Dendritic cell treated with granulocyte-macrophage colony-stimulating factor and Interleukin-4, amounts not matched to agents 40 ng/mL and 50 ng/mL, for 4 days (primary cell): ENCODE data around the gene PDCD7.

Experiments
- H3K27ac Mint-ChIP-seq: one replicate; pipeline ENCODE4 v1.8.0; 2022; ENCODE audit warnings: mild to moderate bottlenecking, mixed read lengths
- H3K27me3 Mint-ChIP-seq: one replicate; pipeline ENCODE4 v1.8.0; 2022; ENCODE audit warnings: mild to moderate bottlenecking, mixed read lengths
- H3K36me3 Mint-ChIP-seq: one replicate; pipeline ENCODE4 v1.8.0; 2022; ENCODE audit warnings: low read depth, mixed read lengths
- H3K4me1 Mint-ChIP-seq: one replicate; pipeline ENCODE4 v1.8.0; 2022; ENCODE audit warnings: low read depth, mixed read lengths
- H3K4me3 Mint-ChIP-seq: one replicate; pipeline ENCODE4 v1.8.0; 2022; ENCODE audit warnings: mild to moderate bottlenecking, moderate library complexity, mixed read lengths
- H3K9me3 Mint-ChIP-seq: one replicate; pipeline ENCODE4 v1.8.0; 2022; ENCODE audit warnings: mixed read lengths
- intact Hi-C: fragments of 100-400 bp; cut with micrococcal nuclease; formaldehyde crosslinking; loops from one replicate; pipeline ENCODE4 v1.15.0; 2022

Gene PDCD7

DNA sequence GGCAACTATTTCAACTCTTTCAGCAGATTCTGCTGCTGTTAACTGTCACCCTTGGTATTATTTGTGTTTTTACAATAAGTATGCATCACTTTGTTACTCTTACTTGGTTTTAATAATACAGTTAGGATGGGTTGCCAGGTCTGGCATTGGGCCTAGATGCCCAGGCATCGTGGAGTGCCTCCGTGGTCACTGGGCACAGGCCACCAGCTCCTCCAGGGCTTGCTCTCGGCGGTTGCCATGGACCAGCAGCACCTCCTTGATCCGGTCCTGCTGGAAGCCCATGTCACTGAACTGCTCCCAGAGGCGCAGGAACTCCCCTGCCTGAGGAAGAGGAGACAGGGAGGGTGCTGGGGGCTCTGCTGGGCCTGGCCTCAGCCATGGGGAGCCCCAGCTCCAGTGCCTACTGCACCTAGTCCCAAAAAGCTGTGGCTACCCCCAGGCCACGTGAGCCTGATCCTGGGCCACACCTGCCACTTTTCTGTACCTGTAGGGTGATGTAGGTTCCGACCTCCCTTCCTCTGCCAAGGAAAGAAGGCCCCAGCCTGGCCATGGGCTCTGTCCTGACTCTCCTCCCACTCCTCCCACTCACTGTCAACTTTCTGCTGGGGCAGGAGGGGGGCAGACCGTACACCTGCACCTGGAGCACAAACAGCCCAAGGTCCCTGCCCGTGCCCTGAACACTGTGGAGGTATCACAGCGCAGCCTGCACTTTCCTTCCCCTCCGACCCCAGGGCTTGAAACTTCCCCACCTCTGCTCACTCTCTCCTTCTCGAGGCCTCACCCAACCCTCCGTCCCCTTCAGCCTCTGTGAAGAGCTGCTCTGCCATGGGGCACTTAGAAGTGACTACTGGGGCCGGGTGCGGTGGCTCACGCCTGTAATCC lies 40.5 kb downstream of the PDCD7 start:
- Mint-ChIP-seq H3K9me3 (no peaks in the 10 kb centered on the region), H3K4me3 (no peak overlapping the region), H3K4me1 (no peaks in the 10 kb centered on the region), H3K27ac (no peak overlapping the region), H3K36me3 (peaks cover 32% of the 10 kb centered on the region), H3K27me3 (no peaks in the 10 kb centered on the region)
- intact Hi-C loops, result no loop called here

DNA sequence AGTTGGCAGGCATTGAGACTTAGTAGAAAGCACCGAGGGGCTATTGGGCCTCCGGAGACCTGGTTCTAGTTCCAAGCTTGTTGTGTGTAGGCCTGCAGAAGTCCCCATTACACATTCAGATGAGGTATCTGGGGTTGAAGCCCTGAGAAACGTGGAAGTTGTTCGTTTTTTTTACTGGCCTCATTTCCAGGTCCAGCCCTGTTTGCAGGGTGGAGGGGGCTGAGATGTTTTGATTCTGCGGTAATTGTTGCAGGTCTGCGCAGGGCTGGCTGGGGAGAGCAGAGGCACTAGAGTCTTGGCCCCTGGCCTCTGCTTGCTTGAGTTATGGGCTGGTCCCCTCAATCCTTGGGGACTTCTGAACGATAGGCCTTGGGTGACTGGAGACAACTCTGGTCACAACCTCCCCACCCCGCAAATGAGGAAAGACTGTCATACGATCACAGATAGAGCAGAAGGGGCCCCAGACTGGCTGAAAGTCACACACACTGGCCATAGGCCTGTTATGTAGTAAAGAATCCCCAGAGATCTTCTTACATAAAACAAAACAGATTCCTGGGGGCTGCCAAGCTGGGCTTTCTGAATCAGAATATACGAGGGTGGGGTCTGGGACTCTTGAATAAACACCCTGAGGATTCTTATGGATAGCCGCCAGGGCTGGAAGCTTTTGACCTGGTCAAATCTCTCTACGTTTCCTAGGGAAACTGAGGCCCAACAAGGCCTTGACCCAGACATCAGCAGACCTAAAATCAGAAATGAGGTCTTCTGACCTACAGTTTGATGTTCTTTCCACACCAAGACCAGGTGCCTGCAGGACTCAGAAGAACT lies 41.5 kb downstream of the PDCD7 start:
- no peaks in the 10 kb centered on the region for H3K4me1 Mint-ChIP-seq
- intact Hi-C loops, result no loop called here

DNA sequence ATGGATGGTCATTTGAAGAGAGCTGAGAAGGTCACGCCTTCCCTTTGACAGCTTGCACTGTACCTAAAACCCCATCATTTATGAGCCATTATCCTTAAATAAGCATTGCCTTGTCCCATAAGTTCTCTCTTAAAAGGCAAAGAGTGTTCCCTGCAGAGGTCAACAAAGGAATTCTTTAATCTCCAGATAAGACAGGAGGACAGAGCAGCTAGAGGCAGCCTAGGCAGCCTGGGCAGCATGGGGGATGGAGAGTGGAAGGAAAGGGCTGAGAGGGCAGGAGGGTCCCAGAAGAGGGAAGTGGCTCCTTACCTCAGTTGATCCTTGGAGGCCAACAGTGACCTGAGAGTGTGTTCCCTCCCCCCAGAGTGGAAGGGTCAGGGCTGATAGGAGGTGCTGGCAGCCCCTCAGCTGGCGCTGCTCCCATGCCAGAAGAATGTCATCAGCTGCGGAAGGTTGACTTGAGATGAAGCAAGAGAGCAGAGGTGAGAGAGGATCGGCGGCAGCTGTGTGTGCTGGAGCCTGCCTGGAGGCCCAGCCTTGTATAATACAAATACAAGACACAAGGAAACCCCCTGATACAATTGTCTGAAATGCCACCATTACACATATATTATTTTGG lies 44.3 kb downstream of the PDCD7 start:
- Mint-ChIP-seq H3K4me3 (no peak overlapping the region), H3K27me3 (peaks cover 15% of the 10 kb centered on the region), H3K27ac (no peak overlapping the region), H3K36me3 (peaks cover 12% of the 10 kb centered on the region), H3K9me3 (no peaks in the 10 kb centered on the region), H3K4me1 (no peaks in the 10 kb centered on the region)
- intact Hi-C loops, result no loop called here

More for the DNA sequence above, 41.5 kb downstream of the PDCD7 start:
- Mint-ChIP-seq H3K27ac (no peak overlapping the region), H3K9me3 (no peaks in the 10 kb centered on the region), H3K36me3 (peaks cover 22% of the 10 kb centered on the region), H3K4me3 (no peak overlapping the region), H3K27me3 (peaks cover 4% of the 10 kb centered on the region)

DNA sequence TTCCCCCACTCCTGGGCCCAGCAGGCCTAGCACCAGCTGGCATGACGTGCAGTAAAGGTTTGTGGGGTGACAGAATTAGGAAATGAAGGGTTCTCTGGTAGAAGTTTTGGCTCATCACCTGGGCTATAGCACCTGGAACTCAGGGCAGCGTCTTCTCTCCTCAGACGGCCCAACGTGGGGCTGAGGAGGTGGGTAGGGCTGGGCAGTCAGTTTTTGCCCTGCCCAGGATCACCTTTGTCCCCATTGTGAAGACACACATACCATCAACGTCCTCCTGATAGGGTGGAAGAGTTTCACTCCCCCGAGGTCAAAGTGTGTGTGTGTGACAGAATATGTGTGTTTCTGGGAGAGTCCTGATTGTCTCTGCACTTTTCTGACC lies 45.0 kb downstream of the PDCD7 start:
- Mint-ChIP-seq H3K36me3 (peaks cover 8% of the 10 kb centered on the region), H3K27ac (no peak overlapping the region), H3K4me1 (no peaks in the 10 kb centered on the region), H3K27me3 (peaks cover 20% of the 10 kb centered on the region), H3K4me3 (no peak overlapping the region), H3K9me3 (no peaks in the 10 kb centered on the region)
- intact Hi-C loops, result no loop called here

DNA sequence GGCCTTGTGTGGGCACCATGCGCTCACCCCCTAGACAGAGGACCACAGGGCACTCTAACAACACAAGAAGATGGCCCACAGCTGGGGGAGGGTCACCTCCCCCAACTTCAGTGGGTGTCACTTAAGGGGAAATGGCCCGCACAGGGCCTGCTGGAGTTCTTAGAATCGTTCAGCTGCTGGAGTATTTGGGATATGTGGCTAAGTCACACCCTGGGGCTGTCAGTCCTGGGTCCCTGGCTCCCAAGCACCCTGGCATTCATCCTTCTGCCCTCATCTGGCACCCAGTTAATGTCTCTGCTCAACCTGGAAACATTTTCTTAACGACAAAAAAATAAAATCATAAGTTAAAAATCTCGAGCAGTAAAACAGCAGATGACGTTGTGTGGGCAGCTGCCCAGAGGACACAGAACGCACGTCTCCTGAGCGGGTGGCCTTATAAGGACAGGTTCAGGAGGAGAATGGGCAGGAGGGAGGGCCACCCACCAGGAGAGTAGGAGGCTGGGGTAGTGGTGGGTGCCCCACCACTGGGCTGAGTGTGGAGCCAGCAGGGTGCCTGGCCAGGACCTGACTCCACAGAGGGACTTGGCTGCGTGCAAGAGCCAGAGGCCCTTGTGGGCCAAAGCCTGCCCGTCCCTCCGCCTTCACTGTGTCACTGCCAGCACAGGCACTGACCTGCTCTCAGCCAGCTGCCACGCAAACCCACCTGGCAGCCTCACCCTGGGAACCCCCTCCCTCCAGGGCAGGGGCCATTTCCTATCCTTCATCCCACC lies 45.5 kb downstream of the PDCD7 start:
- Mint-ChIP-seq H3K4me1 (no peaks in the 10 kb centered on the region), H3K36me3 (peaks cover 2% of the 10 kb centered on the region), H3K9me3 (no peaks in the 10 kb centered on the region), H3K4me3 (no peak overlapping the region), H3K27ac (no peak overlapping the region), H3K27me3 (peaks cover 25% of the 10 kb centered on the region)
- intact Hi-C loops, result no loop called here

DNA sequence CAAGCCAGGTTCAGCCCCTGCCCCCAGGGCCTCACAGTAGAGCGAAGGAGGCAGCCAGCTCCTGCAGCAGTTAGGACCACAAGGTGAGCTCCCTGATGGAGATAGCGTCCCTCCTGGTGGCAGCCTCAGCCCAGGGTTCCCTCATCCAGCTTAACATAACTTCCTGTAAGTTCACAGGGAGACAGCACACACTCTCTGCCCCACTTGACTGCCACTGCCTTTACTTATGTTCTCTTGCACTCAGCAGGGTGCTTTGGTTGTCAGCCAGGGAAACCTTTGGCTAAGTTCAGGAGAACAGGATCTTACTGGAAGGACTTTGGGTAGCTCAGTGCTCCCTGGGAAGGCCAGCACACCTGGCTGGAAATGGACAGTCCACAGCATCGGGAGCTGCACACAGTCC lies 46.2 kb downstream of the PDCD7 start:
- Mint-ChIP-seq H3K9me3 (no peaks in the 10 kb centered on the region), H3K4me1 (peaks cover 6% of the 10 kb centered on the region), H3K36me3 (no peaks in the 10 kb centered on the region), H3K27ac (no peak overlapping the region), H3K4me3 (no peak overlapping the region), H3K27me3 (peaks cover 31% of the 10 kb centered on the region)
- intact Hi-C loops, result no loop called here

DNA sequence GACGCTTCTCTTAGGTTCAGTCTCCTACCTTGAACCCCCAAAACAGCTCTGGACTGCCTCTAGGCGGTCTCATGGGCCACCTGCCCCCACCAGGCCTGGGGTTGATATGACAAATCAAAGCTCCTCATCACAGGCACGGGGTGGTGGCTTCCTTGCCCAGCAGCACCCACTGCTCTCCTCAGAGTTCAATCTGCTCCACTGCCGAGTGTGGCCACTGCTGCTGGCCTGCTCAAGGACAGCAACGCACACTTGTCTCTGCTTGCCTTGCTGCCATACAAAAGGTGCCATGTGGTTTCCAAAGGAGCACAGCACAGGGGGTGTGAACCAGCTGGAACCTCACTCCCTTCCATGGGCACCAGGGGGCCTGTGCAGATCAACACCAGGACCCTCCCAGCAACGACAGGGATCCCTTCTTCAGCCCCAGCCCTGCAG lies 46.9 kb downstream of the PDCD7 start:
- Mint-ChIP-seq H3K27ac (no peak overlapping the region), H3K9me3 (no peaks in the 10 kb centered on the region), H3K4me1 (peaks cover 9% of the 10 kb centered on the region), H3K36me3 (no peaks in the 10 kb centered on the region), H3K4me3 (no peak overlapping the region), H3K27me3 (peaks cover 37% of the 10 kb centered on the region)
- intact Hi-C loops, result no loop called here

DNA sequence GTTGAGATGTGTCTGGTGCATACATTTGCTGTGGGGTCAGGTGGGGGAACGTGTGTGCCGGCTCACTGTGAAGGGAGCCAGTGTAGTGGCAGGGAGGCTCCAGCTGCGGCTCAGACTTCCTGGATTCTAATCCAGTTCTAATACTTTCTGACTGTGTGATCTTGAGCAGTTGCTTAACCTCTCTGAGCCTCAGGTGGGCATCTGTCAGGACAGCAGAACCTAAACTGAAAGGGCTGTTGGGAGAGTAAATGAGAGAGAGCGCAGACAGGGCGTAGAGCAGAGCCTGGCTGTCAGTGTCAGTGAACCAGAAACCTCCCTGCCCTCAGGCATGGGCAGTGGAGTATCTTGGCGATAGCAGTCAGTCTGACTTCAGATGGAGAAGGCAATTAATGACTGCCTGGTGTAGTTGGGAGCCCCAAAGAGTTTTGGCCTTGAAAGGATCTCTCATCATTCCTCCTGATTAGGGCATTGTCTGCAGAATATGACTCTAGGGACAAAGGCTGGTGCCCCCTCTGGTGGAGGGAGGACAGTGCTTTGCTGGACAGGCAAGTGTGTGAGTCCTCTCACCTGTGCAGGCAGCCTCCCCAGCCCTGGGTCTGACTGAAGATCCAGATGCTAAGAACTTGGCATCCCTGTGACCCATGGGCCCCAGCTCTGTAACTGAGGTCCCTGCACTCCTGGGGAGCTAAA lies 47.5 kb downstream of the PDCD7 start:
- Mint-ChIP-seq H3K9me3 (no peaks in the 10 kb centered on the region), H3K27ac (no peak overlapping the region), H3K4me1 (peaks cover 9% of the 10 kb centered on the region), H3K4me3 (no peak overlapping the region), H3K36me3 (no peaks in the 10 kb centered on the region), H3K27me3 (peaks cover 40% of the 10 kb centered on the region)
- intact Hi-C loops, result no loop called here

DNA sequence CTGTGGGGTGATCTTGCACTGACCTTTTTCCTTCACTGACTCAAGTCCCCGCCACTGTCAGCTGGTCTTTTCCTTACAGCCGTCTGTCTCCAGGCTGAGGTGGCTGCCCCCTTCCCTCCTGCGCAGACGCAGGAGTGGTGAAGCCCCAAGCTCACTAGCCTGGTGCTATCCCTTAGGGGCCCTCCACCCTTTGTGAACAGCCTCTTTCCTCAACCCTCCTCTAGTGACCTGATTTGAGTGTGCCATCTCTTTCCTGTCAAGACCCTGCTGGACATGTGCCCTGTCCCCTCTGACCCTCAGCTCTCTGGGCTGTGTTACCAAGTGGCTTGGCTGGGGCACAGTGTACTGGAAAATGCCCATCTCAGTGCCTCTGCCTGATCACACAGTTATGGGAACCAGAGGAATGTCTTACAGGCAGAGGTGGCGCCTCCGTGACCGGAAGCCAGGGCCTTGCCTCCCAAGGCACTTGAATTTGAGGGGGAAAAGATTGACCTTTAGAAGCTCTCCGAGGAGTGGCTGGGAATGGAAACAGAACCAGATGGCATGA lies 48.3 kb downstream of the PDCD7 start:
- no peaks in the 10 kb centered on the region for H3K36me3 Mint-ChIP-seq
- H3K27ac Mint-ChIP-seq, result no peak overlapping the region
- peaks cover 9% of the 10 kb centered on the region for H3K4me1 Mint-ChIP-seq
- H3K4me3 Mint-ChIP-seq, result no peak overlapping the region
- intact Hi-C loops, result no loop called here
- no peaks in the 10 kb centered on the region for H3K9me3 Mint-ChIP-seq
- peaks cover 40% of the 10 kb centered on the region for H3K27me3 Mint-ChIP-seq

DNA sequence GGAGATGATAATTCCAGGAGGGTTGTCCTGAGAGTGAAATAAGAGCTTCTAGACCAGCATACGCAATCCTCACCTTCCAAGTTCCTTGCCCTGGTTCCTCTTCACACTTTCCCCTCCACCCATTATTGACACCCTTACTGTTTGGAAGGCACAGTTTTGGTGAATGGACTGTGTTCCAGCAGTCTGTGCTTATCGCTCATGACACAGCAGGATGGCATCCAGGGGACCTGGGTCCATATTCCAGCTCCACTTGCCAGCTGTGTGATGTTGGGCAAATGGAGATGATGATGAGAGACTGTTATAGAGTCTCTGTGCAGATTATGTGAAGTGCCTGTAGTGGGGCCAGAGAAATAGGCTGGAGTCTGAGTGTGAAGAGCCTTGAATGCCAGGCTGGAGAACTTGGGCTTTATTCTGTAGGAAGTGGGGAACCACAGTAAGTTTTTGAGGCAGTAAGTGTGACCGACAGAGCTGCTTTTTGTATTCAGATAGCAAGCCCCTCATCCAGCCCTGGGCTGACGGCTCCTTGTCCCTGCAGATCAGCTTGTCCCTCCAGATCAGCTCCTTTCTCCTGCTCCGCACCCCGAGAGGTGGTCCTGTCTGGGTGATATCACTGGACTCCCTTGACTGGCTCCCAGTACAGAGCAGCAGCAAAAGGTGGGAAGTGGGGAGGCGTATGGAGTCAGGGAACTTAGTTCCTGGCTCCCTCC lies 49.0 kb downstream of the PDCD7 start:
- Mint-ChIP-seq H3K27me3 (peaks cover 40% of the 10 kb centered on the region), H3K9me3 (no peaks in the 10 kb centered on the region), H3K36me3 (no peaks in the 10 kb centered on the region), H3K4me3 (no peak overlapping the region), H3K4me1 (peaks cover 9% of the 10 kb centered on the region), H3K27ac (no peak overlapping the region)
- intact Hi-C loops, result no loop called here

DNA sequence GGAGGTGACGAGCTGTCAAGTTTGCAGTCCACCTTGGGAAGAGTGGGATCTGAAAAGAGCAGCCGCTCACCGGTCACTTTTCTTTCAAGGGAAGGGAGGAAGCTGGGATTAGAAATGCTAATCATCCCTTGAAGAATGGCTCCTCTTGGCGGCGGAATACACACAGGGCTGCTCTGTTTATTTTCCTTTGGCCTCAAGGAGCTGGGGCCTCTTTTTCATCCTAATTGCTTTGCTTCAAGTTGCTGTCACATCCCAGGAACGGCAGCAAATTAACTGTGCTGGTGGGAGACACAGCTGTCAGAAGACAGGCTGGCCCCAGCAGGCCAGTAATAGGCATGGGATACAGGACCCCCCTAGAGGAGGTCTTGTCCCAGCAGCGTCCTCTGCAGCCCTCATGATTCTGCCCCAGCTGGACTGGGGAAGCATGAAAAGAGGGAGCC lies 50.3 kb downstream of the PDCD7 start:
- no peaks in the 10 kb centered on the region for H3K36me3 Mint-ChIP-seq
- H3K27me3 Mint-ChIP-seq, result peaks cover 51% of the 10 kb centered on the region
- H3K27ac Mint-ChIP-seq, result no peak overlapping the region
- no peaks in the 10 kb centered on the region for H3K9me3 Mint-ChIP-seq
- no peak overlapping the region for H3K4me3 Mint-ChIP-seq
- peaks cover 11% of the 10 kb centered on the region for H3K4me1 Mint-ChIP-seq
- intact Hi-C loops, result no loop called here

DNA sequence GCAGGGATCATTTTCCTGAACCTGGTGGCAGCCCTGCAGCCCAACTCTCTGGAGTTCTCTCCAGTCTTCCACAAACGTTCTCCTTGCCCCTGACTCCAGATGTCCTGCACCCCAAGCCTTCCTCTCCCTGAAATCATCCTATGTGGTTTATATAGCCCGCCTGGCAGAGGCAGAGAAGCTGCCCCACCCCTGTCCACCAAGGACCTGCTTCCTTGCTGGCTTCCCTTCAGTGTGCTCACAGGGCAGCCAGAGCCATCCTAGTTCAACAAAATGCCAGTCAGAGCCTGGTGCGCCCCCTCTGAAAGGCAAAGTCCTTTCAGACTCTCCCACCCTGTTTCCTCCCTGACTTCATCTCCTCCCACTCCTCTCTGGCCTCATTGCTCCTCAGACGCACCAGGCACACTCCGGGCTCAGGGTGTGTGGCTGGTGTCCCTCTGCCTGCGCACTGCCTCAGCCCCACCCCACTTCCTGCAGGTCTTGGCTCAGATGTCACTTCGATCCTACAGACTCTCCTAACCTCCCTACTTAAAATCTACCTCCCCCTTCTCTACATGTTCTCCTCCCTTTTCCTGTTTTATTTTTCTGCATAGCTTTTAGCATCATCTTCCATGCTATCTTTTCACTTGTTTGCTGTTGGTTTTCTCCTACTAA lies 51.2 kb downstream of the PDCD7 start:
- H3K4me1 Mint-ChIP-seq, result peaks cover 19% of the 10 kb centered on the region
- no peak overlapping the region for H3K27ac Mint-ChIP-seq
- no peaks in the 10 kb centered on the region for H3K36me3 Mint-ChIP-seq
- no peaks in the 10 kb centered on the region for H3K9me3 Mint-ChIP-seq
- H3K4me3 Mint-ChIP-seq, result no peak overlapping the region
- peaks cover 58% of the 10 kb centered on the region for H3K27me3 Mint-ChIP-seq
- intact Hi-C loops, result no loop called here
